ENCODE measurements around the gene CKS2.
"Not testable (repeated sequence)": the region's sequence is repeated elsewhere in the genome, so short reads cannot be mapped to it uniquely, and the experiment has no call there.

CKS2 gene

DNA sequence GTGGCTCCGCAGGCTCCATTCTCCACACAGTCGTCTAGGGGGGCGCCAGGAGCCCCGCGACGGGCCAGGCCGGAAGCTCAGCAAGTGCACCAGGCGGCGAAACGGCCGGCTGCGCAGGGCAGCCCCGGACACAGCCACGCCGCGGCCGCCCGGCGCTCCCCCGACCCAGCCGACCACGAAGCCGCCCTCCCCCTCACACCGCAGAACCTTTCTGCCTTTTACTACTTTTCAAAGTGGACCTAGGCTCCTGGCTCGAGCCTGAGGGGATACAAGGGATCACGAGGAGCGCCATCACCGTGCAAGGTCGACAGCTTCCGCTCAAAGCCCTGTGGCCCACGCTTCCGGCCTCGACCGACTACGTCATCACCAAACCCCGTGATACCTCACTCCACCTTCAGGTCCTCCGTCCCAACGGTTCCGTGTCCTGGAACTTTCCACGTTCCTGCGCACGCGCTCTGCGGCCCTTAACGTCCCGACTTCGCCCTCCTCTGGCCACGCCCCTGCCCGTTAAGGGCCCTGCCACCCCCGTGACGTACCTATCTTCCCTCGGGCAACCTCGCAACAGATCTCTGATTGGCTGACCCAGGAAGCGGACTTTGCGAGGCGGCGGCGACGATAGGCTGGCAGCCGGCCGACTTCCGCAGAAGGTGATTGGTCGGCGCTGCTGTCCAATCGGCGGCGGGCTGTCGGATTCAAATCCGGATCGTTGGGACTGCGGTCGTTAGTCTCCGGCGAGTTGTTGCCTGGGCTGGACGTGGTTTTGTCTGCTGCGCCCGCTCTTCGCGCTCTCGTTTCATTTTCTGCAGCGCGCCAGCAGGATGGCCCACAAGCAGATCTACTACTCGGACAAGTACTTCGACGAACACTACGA lies at the start of gene CKS2:
Gene CKS2 (plus strand): TSS at position 721 of the 871 bp plus-strand sequence. CDS start 98 bp downstream, at position 819.
- peak; percentile 99 for DNase-seq (ENCODE audit: low read depth)

DNA sequence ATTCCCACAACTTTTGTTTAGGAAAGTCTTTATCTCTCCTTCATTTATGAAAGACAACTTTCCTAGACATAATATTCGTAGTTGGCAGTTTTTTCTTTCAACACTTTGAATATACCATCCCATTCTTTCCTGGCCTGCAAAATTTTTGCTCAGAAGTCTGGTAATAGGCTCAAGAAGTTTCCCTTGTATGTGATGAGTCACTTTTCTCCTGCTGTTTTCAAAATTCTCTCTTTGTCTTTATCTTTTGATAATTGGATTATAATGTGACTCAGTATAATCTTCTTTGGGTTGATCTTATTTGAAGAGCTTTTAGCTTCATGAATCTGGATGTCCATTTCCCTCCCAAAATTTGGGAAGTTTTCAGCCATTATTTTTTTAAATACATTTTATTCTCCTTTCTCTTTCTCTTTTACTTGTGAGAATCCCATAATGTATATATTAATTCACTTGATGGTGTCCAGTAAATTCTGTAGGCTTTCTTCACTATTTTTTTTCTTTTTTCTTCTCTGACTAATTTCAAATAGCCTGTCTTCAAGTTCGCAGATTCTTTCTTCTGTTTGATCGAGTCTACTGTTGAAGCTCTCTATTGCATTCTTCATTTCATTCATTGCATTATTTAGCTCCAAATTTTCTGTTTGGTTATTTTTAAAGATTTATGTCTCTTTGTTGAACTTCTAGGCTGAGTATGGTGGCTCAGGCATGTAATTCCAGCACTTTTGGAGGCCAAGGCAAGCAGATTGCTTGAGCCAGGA lies 37.3 kb upstream of the CKS2 start:
- no peak for DNase-seq (ENCODE audit: low read depth)

DNA sequence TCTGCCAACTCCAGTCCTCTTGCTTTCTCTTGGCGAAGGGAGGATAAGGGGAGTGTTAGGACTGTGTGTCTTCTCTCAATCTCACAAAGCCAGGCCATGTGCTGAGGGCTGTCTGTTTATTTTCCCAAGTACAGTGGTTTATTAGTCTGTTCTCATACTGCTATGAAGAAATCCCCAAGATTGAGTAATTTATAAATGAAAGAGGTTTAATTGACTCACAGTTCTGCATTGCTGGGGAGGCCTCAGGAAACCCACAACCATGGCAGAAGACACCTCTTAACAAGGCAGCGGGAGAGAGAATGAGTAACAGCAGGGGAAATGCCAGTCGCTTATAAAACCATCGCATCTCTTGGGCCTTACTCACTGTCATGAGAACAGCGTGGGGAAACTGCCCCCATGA lies 36.2 kb upstream of the CKS2 start:
- no peak for DNase-seq (ENCODE audit: low read depth)

DNA sequence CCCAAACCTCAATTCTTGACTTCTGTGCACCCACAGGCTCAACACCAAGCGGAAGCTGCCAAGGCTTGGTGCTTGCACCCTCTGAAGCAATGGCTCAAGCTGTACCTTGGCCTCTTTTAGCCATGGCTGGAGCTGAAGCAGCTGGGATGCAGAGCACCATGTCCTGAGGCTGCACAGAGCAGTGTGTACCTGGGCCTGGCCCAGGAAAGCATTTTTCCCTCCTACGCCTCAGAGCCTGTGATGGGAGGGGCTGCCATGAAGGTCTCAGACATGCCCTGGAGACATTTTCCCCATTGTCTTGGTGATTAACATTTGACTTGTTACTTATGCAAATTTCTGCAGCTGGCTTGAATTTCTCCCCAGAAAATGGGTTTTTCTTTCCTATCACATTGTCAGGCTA lies 35.0 kb upstream of the CKS2 start:
- DNase-seq (ENCODE audit: low read depth), result not testable (repeated sequence)

DNA sequence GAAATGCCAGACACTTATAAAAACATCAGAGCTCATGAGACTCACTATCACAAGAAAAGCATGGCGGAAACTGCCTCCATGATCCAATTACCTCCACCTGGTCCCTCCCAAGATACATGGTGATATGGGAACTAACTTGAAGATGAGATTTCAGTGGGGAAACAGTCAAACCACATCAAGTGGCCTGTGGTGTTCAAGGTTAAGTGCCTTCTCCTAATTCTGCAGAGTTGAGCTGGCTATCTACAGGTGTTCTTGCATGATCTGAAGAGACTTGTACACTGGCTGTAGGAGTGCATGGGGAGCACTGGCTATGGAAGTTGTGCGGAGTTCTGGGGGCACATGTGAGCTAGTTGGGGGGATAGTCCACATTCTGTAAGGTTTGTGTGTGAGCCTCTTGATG lies 34.0 kb upstream of the CKS2 start:
- no peak for DNase-seq (ENCODE audit: low read depth)

DNA sequence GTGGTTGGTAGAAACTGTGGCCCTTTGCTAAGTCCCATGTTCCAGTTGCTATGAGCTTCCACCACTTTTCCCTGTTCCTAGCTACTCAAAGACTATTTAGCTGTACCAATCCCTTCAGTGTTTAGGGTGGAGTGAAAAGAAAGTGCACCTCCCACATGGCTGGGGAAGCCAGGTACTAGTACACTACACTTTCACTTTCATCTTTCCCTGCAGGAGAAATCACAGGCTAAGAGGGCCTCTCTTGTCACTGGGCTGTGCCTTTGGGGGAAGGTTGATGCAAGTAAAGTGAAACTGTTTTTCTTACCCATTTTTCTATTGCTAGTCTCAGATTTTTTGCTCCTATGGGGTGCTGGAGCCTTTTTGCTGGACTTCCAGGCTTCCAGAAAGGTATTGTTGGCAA lies 33.5 kb upstream of the CKS2 start:
- no peak for DNase-seq (ENCODE audit: low read depth)

DNA sequence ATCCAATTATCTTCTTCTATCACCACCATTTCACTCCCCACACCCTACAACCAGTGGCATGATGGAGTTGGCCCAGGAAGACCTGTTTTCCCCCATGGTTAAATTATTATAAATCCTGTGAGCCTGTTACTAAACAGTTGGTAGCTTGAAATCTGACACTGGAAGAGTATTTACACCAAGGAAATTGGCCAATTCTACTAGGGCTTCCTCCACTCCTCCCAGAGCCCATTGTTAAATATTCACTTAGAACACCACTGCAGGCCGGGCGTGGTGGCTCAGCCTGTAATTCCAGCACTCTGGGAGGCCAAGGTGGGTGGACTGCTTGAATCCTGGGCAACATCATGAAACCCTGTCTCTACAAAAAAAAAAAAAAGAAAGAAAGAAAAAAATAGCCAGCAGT lies 32.4 kb upstream of the CKS2 start:
- DNase-seq (ENCODE audit: low read depth), result no peak

DNA sequence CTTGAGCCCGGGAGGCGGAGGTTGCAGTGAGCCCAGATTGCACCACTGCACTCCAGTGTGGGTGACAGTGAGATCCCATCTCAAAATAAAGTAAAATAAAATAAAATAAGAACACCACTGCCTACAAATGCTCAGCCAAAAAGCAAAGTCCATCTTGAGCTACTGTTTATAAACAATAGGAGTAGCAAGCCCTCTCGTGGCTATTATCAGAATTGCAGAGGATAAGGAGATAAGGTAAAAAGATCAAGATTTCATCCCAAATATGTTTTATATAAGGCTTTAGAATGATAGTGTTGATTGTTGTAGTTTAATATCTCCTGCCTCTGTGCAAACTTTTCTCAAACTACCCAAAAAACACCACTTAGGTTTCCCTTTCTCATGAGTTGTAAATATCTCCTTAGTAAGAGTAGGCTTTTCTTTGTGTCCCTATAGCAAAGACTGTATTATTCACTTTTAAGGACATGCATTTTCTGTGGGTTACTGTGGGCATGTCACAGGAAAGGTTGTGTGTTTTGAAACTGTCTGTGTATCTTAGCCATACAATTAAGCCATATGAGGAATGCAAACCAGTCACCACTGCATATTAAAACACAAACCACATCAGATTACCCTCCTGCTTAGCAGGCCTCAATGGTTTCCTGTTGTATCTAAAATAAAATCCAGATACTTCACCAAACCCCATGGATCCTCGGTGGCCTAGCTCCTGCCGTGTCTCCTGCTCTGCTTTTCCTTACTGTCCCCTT lies 31.8 kb upstream of the CKS2 start:
- no peak for DNase-seq (ENCODE audit: low read depth)

DNA sequence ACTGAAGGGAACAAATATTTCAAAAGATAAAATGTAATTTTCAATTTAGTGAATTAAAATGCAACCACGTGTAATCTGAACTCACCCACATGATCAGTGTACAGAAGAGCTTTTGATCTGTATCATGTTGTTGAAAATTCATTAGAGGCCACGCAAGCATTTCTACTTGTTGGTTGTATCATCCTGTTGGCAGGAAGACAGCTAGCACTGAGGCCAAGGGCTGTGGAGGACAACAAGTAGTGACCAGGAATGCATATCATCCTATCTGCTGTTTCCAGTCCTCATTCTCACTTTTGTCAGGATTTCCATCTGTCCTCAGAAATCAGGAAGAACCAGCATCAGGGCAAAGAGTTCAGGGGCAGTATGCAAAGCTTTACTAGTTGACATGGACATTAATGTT lies 29.9 kb upstream of the CKS2 start:
- no peak for DNase-seq (ENCODE audit: low read depth)

DNA sequence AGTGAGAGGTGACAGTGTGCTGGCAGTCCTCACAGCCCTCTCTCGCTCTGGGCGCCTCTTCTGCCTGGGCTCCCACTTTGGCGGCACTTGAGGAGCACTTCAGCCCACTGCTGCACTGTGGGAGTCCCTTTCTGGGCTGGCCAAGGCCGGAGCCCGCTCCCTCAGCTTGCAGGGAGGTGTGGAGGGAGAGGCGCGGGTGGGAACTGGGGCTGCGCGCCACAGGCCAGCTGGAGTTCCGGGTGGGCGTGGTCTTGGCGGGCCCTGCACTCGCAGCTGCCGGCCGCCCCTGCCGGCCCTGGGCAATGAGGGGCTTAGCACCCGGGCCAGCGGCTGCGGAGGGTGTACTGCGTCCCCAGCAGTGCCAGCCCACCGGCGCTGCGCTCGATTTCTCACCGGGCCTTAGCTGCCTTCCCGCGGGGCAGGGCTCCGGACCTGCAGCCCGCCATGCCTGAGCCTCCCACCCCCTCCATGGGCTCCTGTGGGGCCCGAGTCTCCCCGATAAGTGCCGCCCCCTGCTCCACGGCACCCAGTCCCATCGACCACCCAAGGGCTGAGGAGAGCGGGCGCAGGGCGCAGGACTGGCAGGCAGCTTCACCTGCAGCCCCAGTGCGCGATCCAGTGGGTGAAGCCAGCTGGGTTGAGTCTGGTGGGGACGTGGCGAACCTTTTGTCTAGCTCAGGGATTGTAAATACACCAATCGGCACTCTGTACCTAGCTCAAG lies 28.6 kb upstream of the CKS2 start:
- DNase-seq (ENCODE audit: low read depth), result not testable (repeated sequence)

DNA sequence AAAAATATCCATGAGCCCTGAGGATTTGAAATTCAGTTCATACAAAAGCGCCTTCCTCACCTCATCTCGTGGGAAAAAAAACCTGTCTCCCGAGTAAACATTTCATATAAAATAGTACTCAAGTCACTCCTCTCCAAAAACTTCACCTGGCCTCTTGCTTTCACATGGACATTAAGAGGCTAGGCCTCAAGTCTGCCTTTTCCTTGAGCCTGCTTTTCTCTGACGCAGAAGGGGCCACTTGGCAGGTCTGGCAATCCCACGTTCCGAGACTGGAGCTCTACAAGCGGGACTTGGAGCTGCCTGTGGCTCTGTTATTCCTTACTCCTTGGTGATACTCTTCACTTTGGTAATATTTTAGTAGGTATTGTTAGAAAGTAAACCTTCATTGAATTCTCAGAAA lies 26.9 kb upstream of the CKS2 start:
- DNase-seq (ENCODE audit: low read depth), result no peak

DNA sequence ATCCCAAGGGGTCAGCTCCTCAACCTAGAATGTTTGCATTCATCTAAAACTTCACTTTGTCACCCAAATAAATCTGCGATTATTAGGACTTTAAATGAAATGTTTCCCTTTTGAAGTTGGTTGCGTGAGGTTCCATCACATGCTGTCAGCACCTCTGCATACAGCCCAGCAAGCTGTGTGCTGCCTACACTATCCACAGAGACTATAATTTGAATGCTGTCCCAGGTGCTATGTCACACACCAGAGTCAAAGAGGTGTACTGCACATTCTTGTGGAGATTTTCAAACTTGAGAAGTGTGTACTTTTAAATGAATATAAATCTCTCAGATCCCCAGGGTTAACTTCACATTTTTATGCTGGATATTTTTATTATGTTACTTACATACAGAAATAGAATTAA lies 19.3 kb upstream of the CKS2 start:
- no peak for DNase-seq (ENCODE audit: low read depth)

DNA sequence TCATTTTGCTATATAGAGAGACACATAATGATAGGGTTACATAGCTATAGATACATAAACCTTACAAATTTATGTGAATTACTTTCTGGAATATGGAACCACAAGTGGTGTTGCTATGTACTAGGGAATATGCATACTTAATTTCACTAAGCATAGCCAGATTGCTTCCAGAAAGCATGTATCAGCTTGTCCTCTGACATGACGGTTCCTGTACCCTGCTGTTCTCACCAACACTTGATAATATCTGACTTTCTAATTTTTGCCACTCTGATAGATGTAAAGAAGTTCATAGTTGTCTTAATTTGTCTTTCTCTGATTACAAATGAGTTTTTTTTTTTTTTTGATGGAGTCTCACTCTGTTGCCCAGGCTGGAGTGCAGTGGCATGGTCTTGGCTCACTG lies 18.0 kb upstream of the CKS2 start:
- no peak for DNase-seq (ENCODE audit: low read depth)

DNA sequence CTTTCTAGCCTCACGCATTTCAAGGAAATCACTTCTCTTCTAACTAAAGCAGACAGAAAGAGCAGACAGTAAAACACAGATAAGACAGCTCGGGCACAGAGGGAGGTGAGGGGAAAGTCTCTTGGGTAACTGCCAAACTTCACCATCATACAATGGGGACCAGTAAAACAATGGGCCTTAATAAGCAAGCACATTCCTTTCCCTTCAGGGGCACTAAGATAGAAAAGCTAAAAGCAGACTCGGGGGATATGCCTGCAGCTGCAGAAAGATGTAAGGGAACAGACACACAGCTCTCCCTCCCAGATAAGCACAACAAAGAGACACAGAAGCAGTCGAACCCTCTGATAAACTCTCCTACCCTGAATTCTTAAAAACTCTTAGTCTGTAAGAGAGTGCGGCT lies 15.6 kb upstream of the CKS2 start:
- DNase-seq (ENCODE audit: low read depth), result no peak

DNA sequence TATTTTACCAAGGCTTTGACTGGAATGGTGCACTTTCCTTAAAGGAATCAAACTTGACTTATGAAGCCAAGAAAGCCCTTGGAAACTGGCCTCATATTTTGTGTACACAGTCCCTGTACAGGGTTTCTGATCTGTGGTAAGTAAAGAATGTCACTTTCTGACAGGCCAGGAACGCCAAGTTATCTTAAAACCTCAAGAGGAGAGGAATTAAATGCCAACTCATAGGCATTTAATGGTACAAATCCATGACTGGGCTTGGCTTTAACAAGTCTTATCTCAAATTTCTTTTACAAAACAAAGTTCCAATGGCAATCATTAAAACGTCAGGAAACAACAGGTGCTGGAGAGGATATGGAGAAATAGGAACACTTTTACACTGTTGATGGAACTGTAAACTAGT lies 9.0 kb upstream of the CKS2 start:
- DNase-seq (ENCODE audit: low read depth), result not testable (repeated sequence)

DNA sequence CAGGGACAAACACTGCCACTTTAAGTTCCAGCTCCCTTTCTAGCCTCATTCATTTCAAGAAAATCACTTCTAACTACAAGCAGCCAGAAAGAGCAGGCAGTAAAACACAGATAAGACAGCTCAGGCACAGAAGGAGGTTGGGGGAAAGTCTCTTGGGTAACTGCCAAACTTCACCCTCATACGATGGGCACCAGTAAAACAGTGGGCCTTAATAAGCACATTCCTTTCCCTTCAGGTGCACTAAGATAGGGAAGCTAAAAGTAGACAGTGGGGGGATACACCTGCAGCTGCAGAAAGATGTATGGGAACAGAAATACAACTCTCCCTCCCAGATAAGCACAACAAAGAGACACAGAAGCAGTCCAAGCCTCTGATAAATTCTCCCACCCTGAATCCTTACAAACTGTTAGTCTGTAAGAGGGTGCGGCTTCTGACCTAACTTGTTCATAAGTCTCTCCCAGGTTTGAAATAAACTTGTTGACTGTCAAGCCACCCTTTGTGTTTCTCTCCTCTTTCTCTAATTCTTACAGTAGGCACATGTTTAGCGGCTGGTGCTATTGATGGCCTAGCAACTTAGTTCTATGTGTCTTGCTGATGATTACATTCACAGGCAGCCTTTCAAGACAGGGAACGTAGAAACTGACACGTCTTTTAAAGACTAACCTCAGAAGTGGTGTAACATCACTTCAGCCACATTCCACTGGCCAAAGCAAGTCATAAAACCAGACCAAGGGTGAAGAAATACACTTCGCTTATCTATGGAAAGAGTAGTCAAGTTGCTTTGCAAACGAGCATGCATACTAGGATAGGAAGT lies 6.8 kb upstream of the CKS2 start:
- no peak for DNase-seq (ENCODE audit: low read depth)

DNA sequence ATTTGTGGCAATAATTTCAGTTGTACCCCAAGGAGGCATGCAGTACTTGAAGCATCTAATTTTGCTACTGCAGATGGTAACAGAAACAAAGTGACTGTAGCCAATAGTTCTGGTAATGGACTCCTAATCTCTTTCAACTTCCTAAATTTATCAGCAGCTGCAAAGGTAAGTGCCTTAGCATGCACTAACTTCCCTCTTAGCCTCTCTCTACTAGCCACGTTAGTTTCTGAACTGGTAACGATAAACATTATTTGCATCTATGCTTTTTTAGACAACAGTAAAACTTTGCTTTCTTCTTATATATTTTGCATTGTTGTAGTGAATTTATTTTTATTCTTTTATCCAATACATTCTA lies 6.2 kb upstream of the CKS2 start:
- no peak for DNase-seq (ENCODE audit: low read depth)

DNA sequence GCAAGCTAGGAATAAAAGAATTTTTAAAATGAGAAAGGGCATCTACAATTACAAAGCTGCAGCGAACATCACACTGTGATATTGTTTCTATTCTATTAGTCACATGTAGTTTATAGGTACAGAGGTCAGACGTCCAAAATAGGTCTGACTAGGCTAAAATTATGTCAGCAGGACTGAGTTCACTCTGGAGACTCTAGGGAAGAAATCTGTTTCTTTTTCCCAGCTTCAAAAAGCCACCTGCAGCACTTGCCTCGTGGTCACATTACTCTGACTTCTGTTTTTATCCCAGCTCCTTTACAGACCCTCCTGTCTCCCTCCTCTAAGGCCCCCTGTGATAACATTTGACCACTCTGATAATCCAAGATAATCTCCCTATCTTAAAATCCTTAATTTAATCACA lies 5.1 kb upstream of the CKS2 start:
- no peak for DNase-seq (ENCODE audit: low read depth)

DNA sequence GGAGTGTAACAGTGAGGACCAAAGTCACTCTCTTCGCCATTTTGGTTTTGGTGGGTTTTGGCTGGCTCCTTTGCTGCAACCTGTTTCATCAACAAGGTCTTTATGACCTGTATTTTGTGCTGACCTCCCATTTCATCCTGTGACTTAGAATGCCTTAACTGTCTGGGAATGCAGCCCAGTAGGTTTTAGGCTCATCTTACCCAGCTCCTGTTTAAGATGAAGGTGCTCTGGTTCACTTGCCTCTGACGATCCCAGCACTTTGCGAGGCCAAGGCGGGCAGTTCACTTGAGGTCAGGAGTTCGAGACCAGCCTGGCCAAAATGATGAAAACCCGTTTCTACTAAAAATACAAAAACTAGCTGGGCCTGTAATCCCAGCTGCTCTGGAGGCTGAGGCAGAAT lies 1.8 kb upstream of the CKS2 start:
- no peak for DNase-seq (ENCODE audit: low read depth)

DNA sequence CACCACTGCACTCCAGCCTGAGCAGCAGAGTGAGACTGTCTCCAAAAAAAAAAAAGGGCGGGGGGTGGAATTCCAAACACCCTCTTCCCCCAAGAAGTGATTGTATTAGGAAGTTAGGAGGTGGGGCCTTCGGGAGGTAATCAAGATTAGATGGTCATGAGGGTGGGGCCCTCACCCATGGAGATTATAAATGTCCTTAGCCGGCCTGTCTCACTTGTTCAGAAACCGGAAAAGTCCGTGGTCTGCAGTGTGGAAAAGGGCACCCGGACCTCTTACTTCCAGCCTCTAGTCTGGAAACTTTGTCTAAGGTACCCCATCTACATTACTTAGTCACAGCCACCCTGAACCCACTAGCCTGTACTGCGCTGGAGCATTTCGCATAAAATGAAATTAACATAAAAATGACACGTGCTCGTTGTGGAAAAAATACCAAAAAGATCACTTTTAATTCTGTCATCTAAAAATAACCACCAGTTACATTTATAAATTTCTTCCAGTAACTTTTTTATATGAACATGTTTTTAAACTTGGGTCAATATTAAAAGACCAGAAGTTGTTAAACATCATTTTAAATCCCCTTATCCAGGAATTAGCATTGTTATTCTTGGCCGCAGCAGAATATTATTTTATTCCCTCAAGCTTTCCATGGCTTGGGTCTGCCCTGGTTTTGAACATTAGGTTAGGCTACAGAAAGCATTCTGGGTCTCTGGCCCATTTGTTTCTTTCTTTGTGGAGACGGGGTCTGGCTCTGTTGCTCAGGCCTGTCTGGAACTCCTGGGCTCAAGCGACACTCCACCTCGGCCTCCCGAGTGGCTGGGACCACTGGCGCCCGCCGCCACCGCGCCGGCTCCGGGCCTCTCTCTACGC lies 1.2 kb upstream of the CKS2 start:
- DNase-seq (ENCODE audit: low read depth), result no peak
